HL-60 (cell line): Measurements from ENCODE around the gene DHRSX.

Experiments
- DNase-seq, 2 experiments: peaks; one replicate each; pipeline ENCODE4 v3.0.0-alpha.2; 2010 to 2020; ENCODE audit warnings: low read depth in 1 of 2, low spot score in 1 of 2
- H3K27ac ChIP-seq: fragments of 250-450 bp; sonication (Bioruptor Pico); replicated peaks from 2 replicates; pipeline ENCODE4 v1.5.1; 2020; ENCODE audit warnings: mild to moderate bottlenecking, moderate library complexity
- H3K27me3 ChIP-seq: fragments of 250-450 bp; sonication (Bioruptor Pico); 2 replicates; pipeline ENCODE4 v1.5.1; 2021; ENCODE audit warnings: mild to moderate bottlenecking, moderate library complexity; ENCODE audit not compliant: insufficient read depth, poor library complexity, severe bottlenecking
- H3K4me3 ChIP-seq: replicated peaks from 2 replicates; pipeline ENCODE4 v1.5.1; 2011; ENCODE audit warnings: mild to moderate bottlenecking, control low read depth, low read length; ENCODE audit not compliant: insufficient read depth
- CTCF ChIP-seq: IDR thresholded peaks from one replicate; pipeline ENCODE4 v1.5.1; 2011; ENCODE audit warnings: low read length, control low read depth, inconsistent platforms; ENCODE audit not compliant: insufficient read depth
- GABPA ChIP-seq: IDR thresholded peaks from 2 replicates; pipeline ENCODE4 v1.6.1; 2012; ENCODE audit warnings: low read depth
- POLR2AphosphoS5 ChIP-seq: IDR thresholded peaks from 2 replicates; pipeline ENCODE4 v1.6.1; 2012; ENCODE audit warnings: low read depth
- REST ChIP-seq: IDR thresholded peaks from 2 replicates; pipeline ENCODE4 v1.6.1; 2012; ENCODE audit warnings: low read depth; ENCODE audit not compliant: insufficient replicate concordance
- SPI1 ChIP-seq: IDR thresholded peaks from 2 replicates; pipeline ENCODE4 v1.6.1; 2012; ENCODE audit warnings: low read depth, mild to moderate bottlenecking, borderline replicate concordance

DHRSX gene

GRCh38 chrX:2321411-2321810, 179.4 kb downstream of the DHRSX start:
- H3K4me3 ChIP-seq, result no peak overlapping the region
- no peaks in the 10 kb centered on the region for H3K27me3 ChIP-seq
- TF ChIP-seq CTCF (no peak), REST (no peak), SPI1 (no peak), GABPA (no peak), POLR2AphosphoS5 (no peak)
- H3K27ac ChIP-seq, result peak overlapping the region; percentile 58
- DNase-seq, result peak; percentile 7 to 19

- peak; percentile 55 to 88 for DNase-seq
- Histone ChIP-seq H3K27ac (peak overlapping the region; percentile 58), H3K4me3 (no peak overlapping the region), H3K27me3 (no peaks in the 10 kb centered on the region)
- TF ChIP-seq REST (no peak), POLR2AphosphoS5 (0 out of 2 replicates have a peak, but pooled peaks have one; percentile 36)
Observed at GRCh38 chrX:2320580-2321327, 180.0 kb downstream of the DHRSX start.

GRCh38 chrX:2320089-2320488, 180.7 kb downstream of the DHRSX start:
- Histone ChIP-seq H3K27ac (no peak overlapping the region), H3K27me3 (no peaks in the 10 kb centered on the region), H3K4me3 (no peak overlapping the region)
- TF ChIP-seq GABPA (no peak), SPI1 (no peak), REST (no peak), CTCF (no peak), POLR2AphosphoS5 (no peak)
- no peak for DNase-seq
